ENCODE results near the gene CACNA1C.
"Not testable (repeated sequence)": the region's sequence is repeated elsewhere in the genome, so short reads cannot be mapped to it uniquely, and the experiment has no call there.

Gene CACNA1C

DNA sequence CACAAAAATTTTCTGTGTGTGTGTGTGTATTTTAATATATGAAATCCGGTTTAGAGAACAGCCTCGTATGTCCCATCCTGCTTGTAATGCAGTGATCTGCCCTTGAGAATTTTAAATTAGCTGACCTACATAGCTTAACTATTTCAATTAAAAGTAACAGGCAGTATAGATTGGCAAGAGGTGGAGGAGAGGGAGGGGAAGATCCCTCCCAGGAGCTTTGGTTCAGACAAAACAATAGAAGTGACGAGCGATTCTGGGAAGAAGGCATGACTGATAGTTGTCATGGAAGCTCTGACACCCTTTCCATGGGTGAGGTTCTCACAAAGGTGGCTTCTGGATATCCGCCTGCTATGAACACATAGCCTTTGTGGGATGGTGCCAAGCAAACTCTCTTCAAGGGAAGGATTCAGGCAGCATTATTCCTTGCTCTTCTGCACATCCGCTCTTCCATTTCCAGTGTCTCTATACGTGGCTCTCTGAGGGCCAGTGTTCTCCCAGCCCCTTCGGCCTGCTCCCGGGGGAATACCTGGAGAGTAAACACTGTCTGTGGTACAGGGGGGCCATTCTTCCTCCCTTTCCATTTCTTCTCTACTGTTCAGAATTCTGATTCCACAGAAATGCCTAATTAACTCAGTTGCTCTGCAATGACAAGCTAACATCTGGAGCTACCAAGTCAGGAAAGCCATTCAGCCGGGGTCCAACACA, 182.0 kb downstream of the CACNA1C start:
- no peak for DNase-seq (ENCODE audit: low spot score)

DNA sequence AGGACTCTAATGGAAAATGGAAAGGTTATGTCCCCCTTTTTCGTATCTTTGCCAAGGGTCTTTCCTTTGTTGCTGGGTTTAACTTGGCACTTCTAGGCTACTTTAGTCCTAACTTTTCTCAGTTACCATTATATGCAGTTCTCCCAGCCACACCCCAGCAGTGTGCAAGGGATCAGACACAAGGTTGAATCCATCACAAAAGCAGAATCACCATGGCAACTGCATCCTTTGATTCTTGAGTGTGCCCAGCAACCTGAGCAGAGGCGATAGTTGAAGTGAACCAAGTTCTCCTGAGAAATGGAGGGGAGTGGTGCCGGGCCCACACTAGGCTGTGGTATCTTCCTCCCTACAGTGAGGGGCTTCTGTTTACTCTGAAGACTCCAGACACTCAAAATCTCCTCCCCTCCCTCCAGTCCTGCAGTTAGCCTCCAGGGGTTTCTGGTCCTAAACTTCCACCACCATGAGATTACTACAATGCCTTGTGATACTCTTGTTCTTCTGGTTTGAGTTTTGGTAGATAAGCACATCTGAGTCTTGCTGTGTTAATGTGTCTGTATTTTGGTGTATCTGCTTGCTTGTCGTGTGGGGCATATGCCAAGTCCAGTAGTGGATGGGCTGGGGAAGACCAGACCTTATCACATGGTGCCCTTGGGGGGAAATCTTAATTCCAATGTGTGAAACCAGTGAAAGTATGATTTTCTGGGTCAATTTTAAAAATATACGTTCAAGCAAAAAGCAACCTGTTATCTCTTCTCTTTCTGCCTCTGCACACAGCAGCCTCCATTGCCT, 183.9 kb downstream of the CACNA1C start:
- no peak for DNase-seq (ENCODE audit: low spot score)

DNA sequence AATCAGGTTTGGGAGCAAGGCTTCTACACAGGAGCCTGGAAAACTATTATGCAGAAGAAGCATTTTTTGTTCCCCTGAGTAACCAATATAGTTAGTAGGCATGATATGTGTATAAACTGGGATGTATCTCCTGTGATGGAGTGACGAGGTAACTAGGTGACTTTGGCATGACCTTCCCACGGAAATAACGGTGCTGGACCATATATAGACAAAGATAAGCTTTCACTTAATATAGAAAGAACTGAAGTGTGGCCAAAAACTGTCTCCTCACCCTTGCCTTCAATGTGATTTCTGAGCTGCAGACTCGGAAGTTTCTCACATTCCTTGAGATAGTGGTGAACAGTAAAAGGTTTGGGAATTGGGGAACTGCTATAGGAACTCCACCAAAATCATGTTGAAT, 185.3 kb downstream of the CACNA1C start:
- no peak for DNase-seq (ENCODE audit: low spot score)

DNA sequence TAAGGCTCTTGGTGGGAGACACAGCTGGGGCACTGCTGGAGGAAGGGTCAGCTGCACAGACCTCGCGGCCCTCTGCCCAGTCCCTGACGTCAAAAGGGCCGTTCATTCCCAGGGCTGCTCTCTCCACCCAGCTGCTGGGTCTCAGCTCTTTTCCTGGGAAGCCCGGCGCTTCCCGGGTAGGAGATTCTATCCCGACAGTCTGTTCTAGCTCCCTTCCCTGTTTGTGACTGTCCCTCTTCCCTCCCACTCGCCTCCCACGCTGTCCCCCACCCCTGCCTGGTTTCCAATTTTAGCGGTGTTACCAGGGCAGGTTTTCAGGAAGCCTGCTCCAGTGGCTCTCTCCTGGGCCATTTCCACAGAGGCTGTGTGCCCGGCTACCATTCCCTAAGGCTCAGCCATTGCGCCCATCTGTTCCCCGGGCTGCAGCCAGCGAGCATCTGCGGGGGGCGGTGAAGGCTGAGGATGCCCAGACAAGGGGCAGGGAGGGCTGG, 186.6 kb downstream of the CACNA1C start:
- DNase-seq (ENCODE audit: low spot score) = no peak

DNA sequence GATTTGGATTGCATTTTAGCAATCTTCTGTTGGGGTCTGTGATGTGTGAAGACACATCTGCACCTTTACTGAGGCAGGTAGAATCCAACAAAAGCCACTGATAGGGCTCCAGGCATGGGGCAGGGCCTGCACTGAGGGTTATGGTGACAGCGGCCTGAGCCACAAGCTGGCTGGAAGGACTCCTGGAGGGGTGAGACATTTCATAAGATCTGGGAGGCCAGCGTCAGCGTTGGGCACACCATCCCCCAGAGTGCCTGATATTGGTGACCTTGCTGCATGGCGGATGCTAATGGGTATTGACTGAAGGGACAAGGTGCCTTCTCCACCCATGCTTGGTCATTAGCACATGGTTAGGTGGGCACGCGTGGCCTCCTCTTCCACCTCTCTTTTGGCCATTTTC, 187.6 kb downstream of the CACNA1C start:
- DNase-seq (ENCODE audit: low spot score) = no peak

GRCh38 chr12:2240984-2241383, 188.2 kb downstream of the CACNA1C start:
- DNase-seq (ENCODE audit: low spot score) = no peak

DNA sequence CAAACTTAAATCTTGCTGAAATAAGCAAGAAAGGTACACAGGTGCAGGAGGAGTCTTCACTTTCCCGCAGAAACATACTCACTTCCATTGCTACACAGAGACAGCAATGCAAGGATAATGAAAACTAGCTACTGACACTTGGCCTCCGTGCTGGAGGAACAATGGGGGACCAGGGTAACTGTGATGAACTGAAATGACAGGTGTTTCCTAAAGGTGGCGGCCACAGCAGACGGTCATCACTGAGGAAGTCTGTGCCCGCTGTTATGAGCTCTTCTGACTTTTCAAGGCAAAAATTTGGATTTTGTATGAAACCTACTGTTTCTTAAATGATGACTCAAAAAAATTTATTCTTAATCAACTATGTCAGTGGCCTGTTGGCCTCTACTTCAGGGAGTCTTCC, 189.4 kb downstream of the CACNA1C start:
- DNase-seq (ENCODE audit: low spot score) = no peak

DNA sequence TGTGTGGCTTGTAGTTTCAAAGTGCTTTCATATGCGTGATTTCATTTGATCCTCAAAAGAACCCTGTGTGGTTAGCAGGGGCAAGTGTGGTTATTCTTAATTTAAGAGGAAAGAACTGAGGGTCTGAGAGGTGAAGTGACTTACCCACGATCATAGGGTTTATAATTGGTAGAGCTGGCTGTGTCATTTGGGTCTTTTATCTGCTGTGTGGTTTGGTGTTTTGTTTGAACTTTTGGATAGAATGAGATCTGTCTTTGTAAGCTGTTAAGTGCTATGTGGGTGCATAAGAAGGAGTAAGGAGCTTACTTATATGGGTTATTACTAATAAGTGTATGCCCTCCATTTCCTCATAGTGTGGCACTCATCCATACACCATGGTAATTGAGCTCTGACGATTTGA, 190.0 kb downstream of the CACNA1C start:
- DNase-seq (ENCODE audit: low spot score) = no peak

- no peak for DNase-seq (ENCODE audit: low spot score)
These were observed 190.5 kb downstream of the CACNA1C start for GRCh38 chr12:2243275-2243674.

DNA sequence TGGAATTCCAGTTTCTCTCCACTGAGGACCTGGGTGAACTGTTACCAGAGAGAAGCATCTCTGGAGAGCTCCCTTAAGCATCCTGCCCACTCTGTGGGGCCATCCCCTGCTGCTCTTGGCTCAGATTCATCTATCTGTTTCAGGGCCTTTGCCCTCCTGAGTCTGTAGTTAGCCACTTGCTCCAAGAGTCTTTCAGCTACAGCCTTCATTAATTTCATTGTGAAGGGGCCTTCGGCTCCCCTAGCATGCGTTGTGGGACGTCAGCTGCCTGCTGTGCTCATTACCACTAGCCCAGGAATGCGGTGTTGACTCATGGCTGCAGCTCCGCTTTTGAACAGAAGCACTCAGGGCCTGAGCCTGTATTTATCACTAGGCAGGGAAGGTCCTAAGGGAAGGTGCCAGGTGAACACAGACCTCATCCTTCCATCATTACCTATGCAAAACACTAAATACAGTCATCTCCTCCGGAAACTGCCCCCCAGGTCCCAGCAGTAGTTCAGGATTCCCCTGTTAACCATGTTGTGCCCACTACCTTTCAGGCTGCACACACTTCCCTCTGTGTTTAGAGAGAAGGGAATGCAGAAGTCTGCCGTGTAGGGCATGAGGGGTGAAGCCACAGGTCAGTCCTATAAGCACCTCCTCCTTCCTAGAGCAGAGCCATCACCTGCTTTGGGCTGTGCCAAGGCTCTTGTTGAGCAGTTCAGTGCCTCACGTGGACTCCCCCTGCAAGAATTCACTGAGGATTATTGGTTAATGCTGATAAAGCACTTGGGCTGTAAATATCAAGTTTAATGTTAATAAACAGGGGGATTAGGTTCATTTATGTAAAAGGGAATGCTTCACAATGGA, 191.4 kb downstream of the CACNA1C start:
- DNase-seq (ENCODE audit: low spot score) = no peak

DNA sequence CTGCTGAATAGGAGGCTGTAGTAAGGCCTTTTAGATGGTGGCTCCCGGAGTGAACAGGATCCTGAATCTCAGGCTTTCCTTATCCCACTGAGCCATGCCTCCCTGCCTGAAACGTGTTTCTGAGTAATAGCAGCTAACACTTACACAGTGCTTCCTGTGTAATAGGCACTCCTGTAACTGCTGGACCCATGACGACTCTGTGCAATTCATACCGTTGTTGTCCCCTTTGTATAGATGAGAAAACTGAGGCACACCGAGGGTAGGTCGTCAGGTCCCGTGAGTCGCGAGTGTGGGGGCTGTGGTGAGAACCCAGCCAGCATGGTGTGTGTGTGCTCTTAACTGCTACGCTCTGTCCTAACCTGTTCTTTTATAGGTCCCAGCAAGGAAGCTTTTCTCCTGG, 193.6 kb downstream of the CACNA1C start:
- DNase-seq (ENCODE audit: low spot score) = no peak

GRCh38 chr12:2247120-2247519, 194.3 kb downstream of the CACNA1C start:
- no peak for DNase-seq (ENCODE audit: low spot score)

- no peak for DNase-seq (ENCODE audit: low spot score)
These were observed 194.8 kb downstream of the CACNA1C start for GRCh38 chr12:2247596-2247995.

DNA sequence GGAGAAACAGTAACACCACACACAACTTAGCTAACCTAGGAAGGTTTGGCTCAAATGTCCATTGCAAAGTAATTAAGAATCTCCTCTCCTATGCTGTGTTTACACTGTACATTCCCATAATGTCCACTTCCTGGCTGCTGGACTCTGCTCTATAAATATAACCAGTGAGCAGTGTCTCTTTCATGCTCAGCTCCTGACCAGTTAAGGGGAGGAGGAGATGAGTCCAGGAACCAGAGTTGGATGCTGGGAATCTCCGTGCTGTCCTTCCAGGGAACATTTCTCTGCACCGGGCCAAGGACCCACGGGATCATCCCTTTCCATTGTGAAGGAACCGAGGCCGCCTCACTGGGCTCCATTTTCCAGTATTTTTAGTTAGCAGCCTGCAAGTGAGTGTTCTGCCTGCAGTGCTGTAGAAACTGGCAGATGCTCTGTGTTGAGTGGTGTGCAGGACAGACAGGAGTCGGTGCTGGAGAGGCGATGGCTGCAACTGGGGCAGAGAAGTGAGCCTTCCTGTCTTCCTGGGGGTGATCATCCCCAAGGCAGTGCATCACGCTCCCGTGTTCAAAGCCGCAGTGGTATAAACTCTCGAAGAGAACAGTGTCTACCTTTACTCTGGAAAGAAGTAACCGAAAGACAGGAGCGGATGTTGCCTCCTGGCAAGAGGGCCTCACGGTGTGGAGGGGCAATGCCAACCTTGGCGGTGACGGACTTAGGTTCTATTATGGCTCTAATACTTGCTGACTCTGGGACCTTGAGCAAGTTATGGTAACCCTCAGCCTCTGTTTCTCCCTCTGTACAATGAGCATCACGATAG, 195.5 kb downstream of the CACNA1C start:
- no peak for DNase-seq (ENCODE audit: low spot score)

- DNase-seq (ENCODE audit: low spot score) = no peak
These were observed 196.2 kb downstream of the CACNA1C start for GRCh38 chr12:2248901-2249381.

DNA sequence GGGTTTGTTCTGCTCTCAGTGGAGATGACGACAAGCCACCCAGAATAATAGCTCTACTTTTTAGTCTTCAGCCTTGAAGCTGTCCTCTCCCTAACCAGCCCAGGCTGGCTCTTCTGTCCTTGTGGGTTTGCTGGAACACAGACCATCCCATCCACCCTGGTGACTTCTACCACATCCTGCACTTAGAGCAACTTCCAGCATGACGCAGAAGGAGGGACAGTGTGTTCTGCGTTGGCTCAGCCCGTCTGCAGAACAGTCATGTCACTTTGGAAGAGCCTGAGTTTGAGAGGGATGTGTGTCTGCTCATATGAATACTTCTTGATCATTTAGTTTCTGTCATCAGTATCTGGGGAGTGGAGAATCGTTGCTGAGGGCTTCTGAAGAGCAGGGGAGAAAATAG, 198.0 kb downstream of the CACNA1C start:
- DNase-seq (ENCODE audit: low spot score) = no peak

DNA sequence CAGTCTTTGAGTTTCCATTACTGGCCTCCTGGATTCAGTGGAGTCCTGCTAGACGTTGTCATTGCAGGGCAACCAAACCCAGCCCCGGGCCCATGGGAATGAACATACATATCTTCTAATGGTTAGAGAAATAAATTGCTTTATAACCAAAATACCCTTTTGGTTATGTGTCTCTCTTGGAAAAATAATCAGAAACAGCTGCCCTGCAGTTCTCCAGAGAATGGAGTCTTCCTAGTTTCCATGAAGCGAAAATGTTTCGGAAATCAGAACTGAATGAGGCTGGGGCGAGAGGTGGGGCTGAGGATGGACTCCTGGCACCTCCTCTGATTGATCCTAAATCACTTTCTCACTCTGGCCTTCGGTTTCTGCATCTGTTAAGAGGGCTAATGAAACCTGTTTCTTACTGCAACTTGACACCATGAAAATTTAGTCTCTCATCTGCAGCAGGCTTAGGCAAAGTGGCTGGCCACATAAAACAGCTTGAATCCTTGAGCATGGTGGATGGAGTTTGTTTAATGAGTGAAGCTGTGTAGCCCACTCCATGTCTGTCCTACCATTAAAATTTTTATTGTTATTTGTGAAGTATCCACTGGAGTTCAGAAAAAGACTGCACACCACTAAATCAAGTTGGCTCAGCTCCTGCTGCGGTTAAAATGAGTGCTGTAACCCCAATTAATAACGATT, 198.9 kb downstream of the CACNA1C start:
- DNase-seq (ENCODE audit: low spot score) = no peak

DNA sequence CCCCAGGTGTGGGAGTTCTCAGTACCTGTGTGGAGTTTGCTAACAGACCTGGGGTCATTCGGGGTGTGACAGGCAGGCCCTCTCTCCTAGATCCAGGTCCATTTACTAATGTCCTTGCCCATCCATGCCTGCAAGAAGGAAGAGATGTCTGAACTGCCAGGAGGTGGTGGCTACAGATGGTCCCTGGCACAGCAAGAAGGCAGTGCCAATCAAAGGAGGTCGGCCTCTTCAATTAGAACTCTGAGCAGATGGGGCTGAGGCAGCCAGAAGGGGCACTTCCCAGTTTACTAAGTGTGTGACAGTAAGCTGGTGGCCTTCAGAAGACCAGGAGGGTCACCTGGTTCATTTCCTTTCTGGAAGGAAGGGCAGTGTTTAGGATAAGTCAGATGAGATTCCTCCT, 202.5 kb downstream of the CACNA1C start:
- DNase-seq (ENCODE audit: low spot score) = no peak

DNA sequence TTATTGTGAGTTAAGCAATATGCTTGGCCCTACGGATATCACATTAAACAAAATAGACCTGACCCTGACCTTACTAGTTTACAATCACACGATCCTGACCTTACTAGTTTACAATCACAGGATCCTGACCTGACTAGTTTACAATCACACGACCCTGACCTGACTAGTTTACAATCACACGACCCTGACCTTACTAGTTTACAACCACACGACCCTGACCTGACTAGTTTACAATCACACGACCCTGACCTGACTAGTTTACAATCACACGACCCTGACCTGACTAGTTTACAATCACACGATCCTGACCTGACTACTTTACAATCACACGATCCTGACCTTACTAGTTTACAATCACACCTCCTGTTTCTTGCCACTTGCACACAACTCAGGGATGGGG, 202.9 kb downstream of the CACNA1C start:
- not testable (repeated sequence) for DNase-seq (ENCODE audit: low spot score)

DNA sequence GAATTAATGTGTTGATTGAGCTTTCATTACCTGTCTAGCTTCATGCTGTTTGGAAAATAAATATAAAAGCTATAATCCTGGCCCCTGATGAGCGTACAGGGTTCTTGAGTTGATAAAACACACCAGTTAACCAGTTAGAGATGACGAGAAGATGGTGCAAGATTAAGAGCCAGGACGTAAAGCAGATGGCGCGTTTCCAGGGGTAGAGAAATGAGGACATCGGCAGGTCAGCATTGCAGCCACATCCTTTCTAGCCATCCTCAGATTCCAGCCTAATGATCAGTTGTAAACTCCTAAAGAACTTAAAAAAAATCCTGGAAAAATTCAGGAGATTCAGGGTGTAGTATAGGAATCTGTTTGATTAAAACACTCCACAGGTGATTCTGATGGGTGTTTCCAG, 203.7 kb downstream of the CACNA1C start:
- no peak for DNase-seq (ENCODE audit: low spot score)

- peak; percentile 32 for DNase-seq (ENCODE audit: low spot score)
These were observed 204.1 kb downstream of the CACNA1C start for GRCh38 chr12:2256915-2257314.

Data from COLO829 (cell line).